Measurements from ENCODE around the gene XRCC2.

Gene XRCC2

DNA sequence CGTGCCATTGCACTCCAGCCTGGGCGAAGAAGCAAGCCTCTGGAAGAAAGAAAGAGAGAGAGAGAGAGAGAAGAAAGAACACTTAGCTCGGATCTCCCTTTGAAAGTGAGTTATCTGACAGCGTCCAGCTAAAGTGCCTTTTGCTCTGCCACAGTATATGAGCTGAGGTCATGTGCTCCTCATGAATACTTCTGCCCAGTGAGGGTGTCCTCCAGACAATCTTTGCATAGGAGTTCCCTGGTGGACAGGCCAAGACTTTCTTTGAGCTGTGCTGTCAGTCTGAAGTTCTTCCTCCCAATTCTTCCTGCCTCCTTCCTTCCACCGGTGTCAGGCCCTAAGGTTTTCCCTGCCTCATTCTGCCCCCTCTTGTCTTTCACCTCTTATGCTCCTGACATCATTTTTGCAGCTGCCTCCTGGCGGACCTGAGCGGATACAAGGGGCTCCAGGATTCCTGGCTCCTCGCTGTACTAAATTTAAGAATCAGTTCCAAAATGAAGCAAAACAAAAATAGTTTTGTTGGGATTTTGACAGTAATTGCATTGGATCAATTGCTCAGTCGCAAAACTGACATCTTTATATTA lies 31.9 kb downstream of the XRCC2 start:
- WGBS = 96% methylated on average over 9 of the region's 9 CpGs

GRCh38 chr7:152641384-152641783 lies 34.6 kb downstream of the XRCC2 start:
- Histone ChIP-seq H2AFZ (ENCODE audit: low read depth, low read length) (no peak overlapping the region), H2BK15ac (ENCODE audit: low read depth, poor library complexity, severe bottlenecking) (no peak overlapping the region), H2BK5ac (ENCODE audit: low read depth, low read length, poor library complexity, severe bottlenecking) (no peak overlapping the region), H3K9me3 (ENCODE audit: control insufficient read depth, low read length) (no peaks in the 10 kb centered on the region), H3K4me3 (ENCODE audit: insufficient read depth in 1 of 2, low read depth in 1 of 2, low read length in 2 of 2) (no peak overlapping the region), H3K27me3 (ENCODE audit: control insufficient read depth in 1 of 2, insufficient read depth in 1 of 2, low read length in 2 of 2) (no peaks in the 10 kb centered on the region), H3K9ac (ENCODE audit: low read length) (no peak overlapping the region), H3K4ac (ENCODE audit: low read depth in 1 of 2, low read length in 2 of 2) (no peak overlapping the region), H3K79me1 (replicated peaks; ENCODE audit: low read length, poor library complexity, severe bottlenecking) (no peaks in the 10 kb centered on the region), H3K36me3 (ENCODE audit: control insufficient read depth in 1 of 2, insufficient read depth in 2 of 2, low read depth in 1 of 2, low read length in 2 of 2) (no peaks in the 10 kb centered on the region), H4K8ac (ENCODE audit: low read length) (no peak overlapping the region), H2BK12ac (ENCODE audit: low read length in 2 of 2) (no peak overlapping the region), H3K4me2 (ENCODE audit: low read length, poor library complexity, severe bottlenecking) (no peak overlapping the region), H4K91ac (ENCODE audit: low read length) (no peak overlapping the region), H2AK5ac (ENCODE audit: low read length, severe bottlenecking) (no peak overlapping the region), H3K23ac (ENCODE audit: low read length in 2 of 2) (no peak overlapping the region), H3K27ac (ENCODE audit: low read length, poor library complexity, severe bottlenecking) (no peak overlapping the region), H3K14ac (ENCODE audit: low read length in 2 of 2) (no peak overlapping the region), H3K4me1 (ENCODE audit: control insufficient read depth, insufficient read depth, low read depth, low read length) (no peaks in the 10 kb centered on the region), H2BK120ac (ENCODE audit: low read depth, low read length) (no peak overlapping the region), H3K18ac (ENCODE audit: low read depth in 1 of 2, low read length in 2 of 2) (no peak overlapping the region)
- over 99% methylated on average over 5 of the region's 6 CpGs for WGBS
- no peak for DNase-seq

More for the DNA sequence above, 31.9 kb downstream of the XRCC2 start:
- no peak overlapping the region for H2BK15ac ChIP-seq (ENCODE audit: low read depth, poor library complexity, severe bottlenecking)
- no peaks in the 10 kb centered on the region for H3K9me3 ChIP-seq (ENCODE audit: control insufficient read depth, low read length)
- H3K4me3 ChIP-seq (ENCODE audit: insufficient read depth in 1 of 2, low read depth in 1 of 2, low read length in 2 of 2) = no peak overlapping the region
- H3K18ac ChIP-seq (ENCODE audit: low read depth in 1 of 2, low read length in 2 of 2) = no peak overlapping the region
- H3K79me1 ChIP-seq (replicated peaks; ENCODE audit: low read length, poor library complexity, severe bottlenecking) = no peaks in the 10 kb centered on the region
- no peak overlapping the region for H3K9ac ChIP-seq (ENCODE audit: low read length)
- no peak overlapping the region for H2AFZ ChIP-seq (ENCODE audit: low read depth, low read length)
- no peak overlapping the region for H3K4me2 ChIP-seq (ENCODE audit: low read length, poor library complexity, severe bottlenecking)
- H3K36me3 ChIP-seq (ENCODE audit: control insufficient read depth in 1 of 2, insufficient read depth in 2 of 2, low read depth in 1 of 2, low read length in 2 of 2) = peaks cover 0 to 3% of the 10 kb centered on the region in 2 experiments
- no peak overlapping the region for H2BK12ac ChIP-seq (ENCODE audit: low read length in 2 of 2)
- H3K27me3 ChIP-seq (ENCODE audit: control insufficient read depth in 1 of 2, insufficient read depth in 1 of 2, low read length in 2 of 2) = no peaks in the 10 kb centered on the region
- no peak overlapping the region for H3K14ac ChIP-seq (ENCODE audit: low read length in 2 of 2)
- no peak overlapping the region for H2BK5ac ChIP-seq (ENCODE audit: low read depth, low read length, poor library complexity, severe bottlenecking)
- no peak overlapping the region for H2AK5ac ChIP-seq (ENCODE audit: low read length, severe bottlenecking)
- no peak overlapping the region for H4K8ac ChIP-seq (ENCODE audit: low read length)
- DNase-seq = no peak
- H3K4ac ChIP-seq (ENCODE audit: low read depth in 1 of 2, low read length in 2 of 2) = no peak overlapping the region
- no peak overlapping the region for H3K23ac ChIP-seq (ENCODE audit: low read length in 2 of 2)
- no peak overlapping the region for H3K27ac ChIP-seq (ENCODE audit: low read length, poor library complexity, severe bottlenecking)
- H2BK120ac ChIP-seq (ENCODE audit: low read depth, low read length) = no peak overlapping the region
- no peaks in the 10 kb centered on the region for H3K4me1 ChIP-seq (ENCODE audit: control insufficient read depth, insufficient read depth, low read depth, low read length)
- H4K91ac ChIP-seq (ENCODE audit: low read length) = no peak overlapping the region

GRCh38 chr7:152640829-152641228 lies 35.1 kb downstream of the XRCC2 start:
- H3K4me1 ChIP-seq (ENCODE audit: control insufficient read depth, insufficient read depth, low read depth, low read length) = no peaks in the 10 kb centered on the region
- no peaks in the 10 kb centered on the region for H3K9me3 ChIP-seq (ENCODE audit: control insufficient read depth, low read length)
- H4K91ac ChIP-seq (ENCODE audit: low read length) = no peak overlapping the region
- H2BK5ac ChIP-seq (ENCODE audit: low read depth, low read length, poor library complexity, severe bottlenecking) = no peak overlapping the region
- no peak overlapping the region for H3K4ac ChIP-seq (ENCODE audit: low read depth in 1 of 2, low read length in 2 of 2)
- H3K27ac ChIP-seq (ENCODE audit: low read length, poor library complexity, severe bottlenecking) = no peak overlapping the region
- H3K4me3 ChIP-seq (ENCODE audit: insufficient read depth in 1 of 2, low read depth in 1 of 2, low read length in 2 of 2) = no peak overlapping the region
- no peak overlapping the region for H3K9ac ChIP-seq (ENCODE audit: low read length)
- H3K4me2 ChIP-seq (ENCODE audit: low read length, poor library complexity, severe bottlenecking) = no peak overlapping the region
- H2AFZ ChIP-seq (ENCODE audit: low read depth, low read length) = no peak overlapping the region
- no peak overlapping the region for H3K18ac ChIP-seq (ENCODE audit: low read depth in 1 of 2, low read length in 2 of 2)
- no peak for DNase-seq
- H3K14ac ChIP-seq (ENCODE audit: low read length in 2 of 2) = no peak overlapping the region
- no peak overlapping the region for H2AK5ac ChIP-seq (ENCODE audit: low read length, severe bottlenecking)
- H2BK12ac ChIP-seq (ENCODE audit: low read length in 2 of 2) = no peak overlapping the region
- no peaks in the 10 kb centered on the region for H3K79me1 ChIP-seq (replicated peaks; ENCODE audit: low read length, poor library complexity, severe bottlenecking)
- no peak overlapping the region for H3K23ac ChIP-seq (ENCODE audit: low read length in 2 of 2)
- no peak overlapping the region for H2BK15ac ChIP-seq (ENCODE audit: low read depth, poor library complexity, severe bottlenecking)
- H4K8ac ChIP-seq (ENCODE audit: low read length) = no peak overlapping the region
- no peaks in the 10 kb centered on the region for H3K27me3 ChIP-seq (ENCODE audit: control insufficient read depth in 1 of 2, insufficient read depth in 1 of 2, low read length in 2 of 2)
- no peak overlapping the region for H2BK120ac ChIP-seq (ENCODE audit: low read depth, low read length)
- 100% methylated on average over 3 of the region's 6 CpGs for WGBS
- no peaks in the 10 kb centered on the region for H3K36me3 ChIP-seq (ENCODE audit: control insufficient read depth in 1 of 2, insufficient read depth in 2 of 2, low read depth in 1 of 2, low read length in 2 of 2)

GRCh38 chr7:152637920-152638580 lies 37.9 kb downstream of the XRCC2 start:
- no peak overlapping the region for H4K8ac ChIP-seq (ENCODE audit: low read length)
- WGBS = 84% methylated on average over 2 of the region's 7 CpGs
- no peaks in the 10 kb centered on the region for H3K9me3 ChIP-seq (ENCODE audit: control insufficient read depth, low read length)

More at GRCh38 chr7:152637920-152638580, 37.9 kb downstream of the XRCC2 start:
- no peaks in the 10 kb centered on the region for H3K27me3 ChIP-seq (ENCODE audit: control insufficient read depth in 1 of 2, insufficient read depth in 1 of 2, low read length in 2 of 2)
- H2BK12ac ChIP-seq (ENCODE audit: low read length in 2 of 2) = no peak overlapping the region
- H3K4me1 ChIP-seq (ENCODE audit: control insufficient read depth, insufficient read depth, low read depth, low read length) = no peaks in the 10 kb centered on the region
- no peak overlapping the region for H3K9ac ChIP-seq (ENCODE audit: low read length)
- H3K27ac ChIP-seq (ENCODE audit: low read length, poor library complexity, severe bottlenecking) = no peak overlapping the region
- no peak overlapping the region for H3K4me2 ChIP-seq (ENCODE audit: low read length, poor library complexity, severe bottlenecking)
- H2BK120ac ChIP-seq (ENCODE audit: low read depth, low read length) = no peak overlapping the region
- no peak overlapping the region for H2BK5ac ChIP-seq (ENCODE audit: low read depth, low read length, poor library complexity, severe bottlenecking)
- H2BK15ac ChIP-seq (ENCODE audit: low read depth, poor library complexity, severe bottlenecking) = no peak overlapping the region
- H3K4me3 ChIP-seq (ENCODE audit: insufficient read depth in 1 of 2, low read depth in 1 of 2, low read length in 2 of 2) = no peak overlapping the region
- no peak for DNase-seq
- no peak overlapping the region for H3K18ac ChIP-seq (ENCODE audit: low read depth in 1 of 2, low read length in 2 of 2)
- H3K79me1 ChIP-seq (replicated peaks; ENCODE audit: low read length, poor library complexity, severe bottlenecking) = no peaks in the 10 kb centered on the region
- H3K36me3 ChIP-seq (ENCODE audit: control insufficient read depth in 1 of 2, insufficient read depth in 2 of 2, low read depth in 1 of 2, low read length in 2 of 2) = no peaks in the 10 kb centered on the region
- no peak overlapping the region for H3K4ac ChIP-seq (ENCODE audit: low read depth in 1 of 2, low read length in 2 of 2)
- no peak overlapping the region for H2AFZ ChIP-seq (ENCODE audit: low read depth, low read length)
- H3K23ac ChIP-seq (ENCODE audit: low read length in 2 of 2) = no peak overlapping the region
- H2AK5ac ChIP-seq (ENCODE audit: low read length, severe bottlenecking) = no peak overlapping the region
- no peak overlapping the region for H4K91ac ChIP-seq (ENCODE audit: low read length)
- no peak overlapping the region for H3K14ac ChIP-seq (ENCODE audit: low read length in 2 of 2)
